Endodermal cell (in vitro differentiated cells): ENCODE data around the gene ECM1. TPM values are rescaled to one million over a fixed set of nuclear protein-coding genes. Genes with fewer than 3 reads are reported as not detected.

ENCODE experiments used
- DNase-seq: peaks from one replicate; pipeline ENCODE4 v3.0.0-alpha.2; 2017
- H3K27ac ChIP-seq: 2 replicates; pipeline ENCODE4 v1.5.1; 2013; ENCODE audit warnings: mild to moderate bottlenecking, low read depth, low read length, moderate library complexity
- H3K27me3 ChIP-seq: 2 replicates; pipeline ENCODE4 v1.6.1; 2013; ENCODE audit warnings: mild to moderate bottlenecking, low read length, moderate library complexity; ENCODE audit not compliant: insufficient read depth, control insufficient read depth, poor library complexity, severe bottlenecking
- H3K36me3 ChIP-seq: 2 replicates; pipeline ENCODE4 v1.7.0; 2013; ENCODE audit warnings: mild to moderate bottlenecking, low read length, moderate library complexity; ENCODE audit not compliant: control insufficient read depth, insufficient read depth
- H3K4me1 ChIP-seq: one replicate; pipeline ENCODE4 v1.7.0; 2013; ENCODE audit warnings: low read length; ENCODE audit not compliant: control insufficient read depth, insufficient read depth
- H3K4me3 ChIP-seq: 2 replicates; pipeline ENCODE4 v1.5.1; 2013; ENCODE audit warnings: mild to moderate bottlenecking, low read length, moderate library complexity
- H3K9ac ChIP-seq: 2 replicates; pipeline ENCODE4 v1.6.1; 2013; ENCODE audit warnings: mild to moderate bottlenecking, low read length, moderate library complexity; ENCODE audit not compliant: poor library complexity, severe bottlenecking; ENCODE audit errors: extremely low read depth
- H3K9me3 ChIP-seq: 2 replicates; pipeline ENCODE4 v1.6.1; 2013; ENCODE audit warnings: mild to moderate bottlenecking, low read length, moderate library complexity; ENCODE audit not compliant: control insufficient read depth
- H3K27ac Mint-ChIP-seq: 2 replicates; pipeline ENCODE4 v1.8.0; 2020; ENCODE audit warnings: mixed read lengths
- H3K27me3 Mint-ChIP-seq: 2 replicates; pipeline ENCODE4 v1.8.0; 2021; ENCODE audit warnings: mild to moderate bottlenecking, mixed read lengths; ENCODE audit not compliant: insufficient read depth
- H3K36me3 Mint-ChIP-seq: 2 replicates; pipeline ENCODE4 v1.8.0; 2020; ENCODE audit warnings: low read depth, mixed read lengths
- H3K4me1 Mint-ChIP-seq: 2 replicates; pipeline ENCODE4 v1.8.0; 2020; ENCODE audit warnings: mixed read lengths
- H3K4me3 Mint-ChIP-seq: 2 replicates; pipeline ENCODE4 v1.8.0; 2020; ENCODE audit warnings: mild to moderate bottlenecking, moderate library complexity, mixed read lengths
- H3K9me3 Mint-ChIP-seq: 2 replicates; pipeline ENCODE4 v1.8.0; 2020; ENCODE audit warnings: mild to moderate bottlenecking, mixed read lengths
- WGBS, 2 experiments: methylation state at CpG; one replicate each; pipeline versions ENCODE4 v1.1.5 to v1.1.7; 2013; ENCODE audit warnings: missing lambda C conversion rate in 2 of 2, mixed read lengths in 1 of 2; ENCODE audit not compliant: insufficient coverage in 1 of 2, insufficient read length in 1 of 2; 5-methylcytosine and 5-hydroxymethylcytosine counted together
- total RNA-seq, 2 donors: library from RNA; stranded (reverse); fragmentation: NEBNext Ultra II Directional in 1 of 2; extraction: Animal tissue kit (Norgen Biotek cat#: 25700) in 1 of 2; gene quantifications; 2 replicates in 1 of 2; 3 replicates in 1 of 2; pipeline ENCODE4 v1.2.1, GENCODE V29; 2021
- TF ChIP-seq, protein P1 (sequence below): fragments of 200-600 bp; sonication (generic); conservative IDR thresholded peaks from 2 replicates; pipeline ENCODE4 v1.5.0; 2021; ENCODE audit warnings: antibody characterized with exemption, mild to moderate bottlenecking

Gene ECM1
- total RNA-seq, 2 donors from 2014 or later: 4.8 to 5.6 TPM

DNA sequence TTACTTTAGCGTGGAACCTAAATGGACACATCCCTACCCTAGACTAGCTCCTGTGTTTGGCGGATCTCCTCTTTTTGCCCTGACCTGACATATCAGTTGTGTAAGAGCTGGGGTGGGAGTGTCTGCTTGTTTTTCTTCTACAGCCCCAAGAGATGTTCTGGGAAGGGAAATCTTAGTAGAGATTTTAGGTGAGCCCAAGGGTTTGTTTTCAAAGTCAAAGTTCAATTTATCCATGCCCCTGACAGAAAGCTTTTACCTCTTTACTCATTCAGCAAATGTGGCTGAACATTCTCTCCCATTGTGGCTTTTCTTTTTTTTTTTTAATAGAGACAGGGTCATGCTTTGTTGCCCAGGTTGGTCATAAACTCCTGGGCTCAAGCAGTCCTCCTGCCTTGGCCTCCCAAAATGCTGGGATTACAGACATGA is 28.0 kb upstream of the ECM1 start:
- Mint-ChIP-seq H3K27me3 (peaks cover 12% of the 10 kb centered on the region), H3K4me3 (no peak overlapping the region), H3K9me3 (no peaks in the 10 kb centered on the region), H3K4me1 (peaks cover 2% of the 10 kb centered on the region), H3K27ac (no peak overlapping the region), H3K36me3 (no peaks in the 10 kb centered on the region)
- DNase-seq: no peak
- Histone ChIP-seq H3K27me3 (peaks cover 6% of the 10 kb centered on the region), H3K27ac (no peak overlapping the region), H3K4me1 (no peaks in the 10 kb centered on the region), H3K9me3 (no peaks in the 10 kb centered on the region), H3K9ac (no peak overlapping the region), H3K36me3 (no peaks in the 10 kb centered on the region), H3K4me3 (no peak overlapping the region)
- 87% methylated on average over 2 of the region's 2 CpGs; no CpG with 5 or more reads in 1 of the 2 experiments for WGBS, 2 experiments
- TF ChIP-seq, protein P1, sequence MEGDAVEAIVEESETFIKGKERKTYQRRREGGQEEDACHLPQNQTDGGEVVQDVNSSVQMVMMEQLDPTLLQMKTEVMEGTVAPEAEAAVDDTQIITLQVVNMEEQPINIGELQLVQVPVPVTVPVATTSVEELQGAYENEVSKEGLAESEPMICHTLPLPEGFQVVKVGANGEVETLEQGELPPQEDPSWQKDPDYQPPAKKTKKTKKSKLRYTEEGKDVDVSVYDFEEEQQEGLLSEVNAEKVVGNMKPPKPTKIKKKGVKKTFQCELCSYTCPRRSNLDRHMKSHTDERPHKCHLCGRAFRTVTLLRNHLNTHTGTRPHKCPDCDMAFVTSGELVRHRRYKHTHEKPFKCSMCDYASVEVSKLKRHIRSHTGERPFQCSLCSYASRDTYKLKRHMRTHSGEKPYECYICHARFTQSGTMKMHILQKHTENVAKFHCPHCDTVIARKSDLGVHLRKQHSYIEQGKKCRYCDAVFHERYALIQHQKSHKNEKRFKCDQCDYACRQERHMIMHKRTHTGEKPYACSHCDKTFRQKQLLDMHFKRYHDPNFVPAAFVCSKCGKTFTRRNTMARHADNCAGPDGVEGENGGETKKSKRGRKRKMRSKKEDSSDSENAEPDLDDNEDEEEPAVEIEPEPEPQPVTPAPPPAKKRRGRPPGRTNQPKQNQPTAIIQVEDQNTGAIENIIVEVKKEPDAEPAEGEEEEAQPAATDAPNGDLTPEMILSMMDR: no peak

DNA sequence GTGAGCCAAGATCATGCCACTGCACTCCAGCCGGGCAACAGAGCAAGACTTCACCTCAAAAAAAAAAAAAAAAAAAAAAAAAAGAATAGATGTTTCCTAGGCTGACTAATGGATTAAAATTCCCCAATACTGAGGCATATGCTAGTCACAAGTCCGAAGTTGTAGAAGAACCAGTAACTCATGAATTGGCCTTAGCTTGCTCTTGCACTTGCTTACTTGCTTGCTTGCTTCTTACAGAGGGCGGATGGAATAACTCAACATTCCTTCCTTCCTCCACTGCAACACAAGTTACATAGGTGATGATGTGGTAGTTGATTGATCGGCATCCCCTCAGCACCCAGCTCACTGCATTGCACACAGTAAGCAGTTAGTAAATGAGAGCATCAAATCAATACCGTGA is 23.5 kb upstream of the ECM1 start:
- H3K4me3 Mint-ChIP-seq: no peak overlapping the region
- no peak overlapping the region for H3K27ac Mint-ChIP-seq
- DNase-seq: no peak
- peaks cover 5% of the 10 kb centered on the region for H3K27me3 Mint-ChIP-seq
- H3K4me3 ChIP-seq: no peak overlapping the region
- no peaks in the 10 kb centered on the region for H3K4me1 ChIP-seq
- H3K27ac ChIP-seq: no peak overlapping the region
- peaks cover 10% of the 10 kb centered on the region for H3K4me1 Mint-ChIP-seq
- H3K9me3 Mint-ChIP-seq: no peaks in the 10 kb centered on the region
- H3K36me3 ChIP-seq: peaks cover 8% of the 10 kb centered on the region
- peaks cover 7% of the 10 kb centered on the region for H3K36me3 Mint-ChIP-seq
- 88 to 95% methylated on average over 2 to 3 of the region's 5 CpGs for WGBS, 2 experiments
- H3K9me3 ChIP-seq: no peaks in the 10 kb centered on the region
- TF ChIP-seq, protein P1: no peak
- no peak overlapping the region for H3K9ac ChIP-seq
- H3K27me3 ChIP-seq: peaks cover 4% of the 10 kb centered on the region

- peaks cover 3% of the 10 kb centered on the region for H3K27me3 Mint-ChIP-seq
- WGBS, 2 experiments: 58 to 65% methylated on average over 2 of the region's 2 CpGs
These were observed 23.0 kb upstream of the ECM1 start for GRCh38 chr1:150484861-150485260.

More at GRCh38 chr1:150484861-150485260, 23.0 kb upstream of the ECM1 start:
- no peak overlapping the region for H3K4me3 Mint-ChIP-seq
- peaks cover 8% of the 10 kb centered on the region for H3K4me1 Mint-ChIP-seq
- peaks cover under 1% of the 10 kb centered on the region for H3K27me3 ChIP-seq
- H3K9me3 ChIP-seq: no peaks in the 10 kb centered on the region
- peaks cover 11% of the 10 kb centered on the region for H3K36me3 ChIP-seq
- H3K9ac ChIP-seq: no peak overlapping the region
- TF ChIP-seq, protein P1: peak; percentile 55
- no peak overlapping the region for H3K27ac Mint-ChIP-seq
- DNase-seq: no peak
- no peaks in the 10 kb centered on the region for H3K4me1 ChIP-seq
- H3K27ac ChIP-seq: no peak overlapping the region
- H3K4me3 ChIP-seq: no peak overlapping the region
- H3K36me3 Mint-ChIP-seq: peaks cover 7% of the 10 kb centered on the region
- no peaks in the 10 kb centered on the region for H3K9me3 Mint-ChIP-seq
